Measurements from ENCODE around the gene IFNG.

IFNG gene

DNA sequence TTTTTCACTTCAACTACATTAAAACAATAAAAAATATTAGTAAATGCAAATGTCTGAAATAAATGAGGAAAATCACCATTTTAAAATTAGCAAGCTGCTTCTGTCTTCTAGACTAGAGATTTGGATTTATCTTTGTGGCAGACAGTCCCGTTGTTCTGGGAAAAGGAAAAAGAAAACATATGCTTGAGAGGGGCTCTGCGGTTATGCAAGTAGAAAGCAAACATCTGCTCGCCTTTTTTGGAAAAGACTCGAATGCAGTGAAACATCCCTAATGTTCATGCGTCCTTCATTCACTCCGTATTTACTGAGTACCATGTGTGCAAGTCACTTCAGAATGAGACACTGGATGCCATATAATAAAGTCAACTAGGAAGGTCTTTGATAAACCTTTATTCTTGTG, 44.9 kb downstream of the IFNG start:
- DNase-seq = no peak

DNA sequence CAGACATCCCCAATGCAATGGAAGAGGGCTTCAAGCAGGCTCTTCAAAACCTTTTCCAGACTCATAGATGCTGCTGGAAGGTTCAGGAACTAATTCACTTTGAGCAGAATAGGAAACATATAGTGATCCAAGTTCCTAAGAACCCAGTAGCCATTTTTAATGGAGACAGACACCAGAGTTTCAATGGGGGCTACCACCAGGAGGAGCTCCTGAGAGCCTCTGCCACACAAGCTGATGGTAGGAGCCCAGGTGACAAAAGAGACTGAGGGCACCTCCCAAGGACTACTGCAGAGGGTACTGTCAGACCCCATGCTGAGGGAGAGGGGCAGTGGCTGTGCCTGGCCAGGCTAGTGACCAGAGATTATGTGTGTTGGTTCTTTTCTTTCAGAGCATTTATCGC, 45.9 kb downstream of the IFNG start:
- peak; percentile 52 for DNase-seq

DNA sequence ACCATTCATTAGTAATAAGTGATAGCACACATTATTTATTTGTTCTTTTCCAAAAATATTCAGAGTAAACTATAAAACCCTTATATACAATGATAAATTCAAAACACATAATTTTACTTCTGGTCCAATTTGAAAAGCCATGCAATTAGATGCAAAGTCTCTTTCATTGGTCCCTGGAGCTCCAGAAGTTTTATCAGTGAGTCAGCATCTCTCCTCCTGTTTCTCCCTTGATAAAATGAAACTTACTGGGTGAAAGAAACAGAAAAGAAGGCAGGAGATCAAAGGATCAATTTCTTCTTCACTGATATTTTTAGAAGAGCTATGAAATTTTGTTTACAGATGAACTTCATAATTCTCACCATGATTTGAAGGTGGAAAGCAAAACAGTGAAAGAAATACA, 47.5 kb downstream of the IFNG start:
- no peak for DNase-seq

DNA sequence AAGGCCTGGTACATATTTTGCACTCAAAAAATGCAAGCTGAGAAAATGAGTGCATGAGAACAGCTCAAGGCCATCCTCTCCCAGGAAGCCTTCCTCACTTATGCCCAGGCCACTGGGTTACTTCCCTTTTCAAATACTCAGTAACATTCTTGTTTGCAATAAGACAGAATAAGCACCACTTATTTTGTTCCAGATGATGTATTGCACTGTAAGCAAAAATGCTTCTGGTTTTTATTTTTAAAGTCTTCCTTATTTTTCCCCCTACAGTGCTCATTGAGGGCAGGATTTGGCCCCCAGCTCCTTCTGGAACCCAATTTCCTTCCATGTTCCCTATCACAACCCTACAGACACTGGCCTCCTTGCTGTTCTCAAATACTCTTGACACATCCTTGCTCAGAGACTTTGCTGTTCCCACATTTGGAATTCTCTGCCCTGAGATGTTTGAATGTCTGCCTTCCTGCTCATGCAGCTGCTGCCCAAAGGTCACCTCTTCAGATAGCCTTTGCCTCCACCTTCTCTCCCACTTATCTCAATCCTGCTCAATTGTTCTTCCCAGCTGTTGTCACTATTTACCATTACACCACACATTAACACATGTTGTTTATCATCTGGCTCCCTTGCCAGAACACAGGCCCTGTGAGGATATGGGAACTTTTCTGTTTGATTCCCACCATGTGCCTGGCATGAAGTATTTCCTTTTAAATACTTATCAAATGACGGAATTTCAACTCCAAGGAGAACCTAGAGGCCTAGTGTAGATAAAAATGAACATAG, 49.9 kb downstream of the IFNG start:
- no peak for DNase-seq

DNA sequence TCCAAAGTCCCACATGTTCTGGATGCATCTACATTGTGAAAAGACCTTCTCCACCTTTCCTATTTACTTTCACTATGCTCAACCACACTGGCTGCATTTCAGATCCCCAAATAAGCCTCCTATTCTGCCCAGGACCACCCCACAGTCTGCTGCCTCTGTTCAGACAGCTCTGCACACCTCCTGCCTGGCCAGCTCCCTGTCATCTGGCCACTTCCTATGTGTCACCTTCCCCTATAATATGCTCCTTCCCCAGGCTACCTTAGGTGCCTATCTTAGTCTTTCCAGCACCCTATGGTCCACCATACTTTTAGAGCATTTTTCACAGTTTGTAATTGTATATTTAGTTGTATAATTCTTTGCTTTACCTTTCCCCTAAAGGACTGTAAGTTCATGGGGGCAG, 50.5 kb downstream of the IFNG start:
- no peak for DNase-seq

DNA sequence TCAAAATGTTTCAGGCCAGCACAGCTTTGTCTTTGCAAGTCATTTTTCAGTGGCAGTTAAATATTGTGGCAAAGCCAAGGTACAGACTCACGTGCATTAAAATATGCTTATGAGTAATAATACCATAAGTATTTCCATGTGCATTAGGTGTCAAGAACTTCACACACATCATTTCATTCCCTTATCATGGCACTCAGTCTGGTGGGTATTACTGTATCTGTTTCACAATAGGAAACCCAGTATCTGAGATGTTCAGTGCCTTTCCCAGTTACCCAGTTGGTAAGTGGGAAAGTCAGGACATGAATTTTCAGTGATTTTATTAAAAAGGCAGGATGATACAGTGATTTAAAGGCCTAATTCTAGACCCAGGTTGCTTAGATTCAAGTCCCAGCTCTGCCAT, 52.9 kb downstream of the IFNG start:
- no peak for DNase-seq

DNA sequence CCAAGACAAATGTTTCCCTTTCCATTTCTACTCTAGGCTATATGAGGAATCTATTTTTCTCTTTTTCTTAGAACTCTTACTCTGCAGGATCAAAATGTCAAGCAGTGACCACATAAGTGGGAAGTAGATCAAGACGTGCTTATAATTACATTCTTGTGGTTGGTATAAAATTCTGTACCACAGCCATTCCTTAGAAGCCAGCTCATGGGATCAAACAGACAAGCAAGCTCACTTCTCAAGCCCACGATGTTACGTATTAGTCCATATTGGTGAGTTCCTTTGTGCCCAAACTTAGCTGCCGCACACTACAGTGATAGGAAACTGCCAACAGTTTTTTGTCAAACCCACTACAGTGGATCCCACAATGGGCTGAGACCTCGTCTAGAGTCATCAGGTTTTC, 53.4 kb downstream of the IFNG start:
- DNase-seq = no peak

Measured in NCI-H69 (cell line).